ENCODE results near the gene TMEM191B.
"Not testable (repeated sequence)": the region's sequence is repeated elsewhere in the genome, so short reads cannot be mapped to it uniquely, and the experiment has no call there.

The TMEM191B gene

DNA sequence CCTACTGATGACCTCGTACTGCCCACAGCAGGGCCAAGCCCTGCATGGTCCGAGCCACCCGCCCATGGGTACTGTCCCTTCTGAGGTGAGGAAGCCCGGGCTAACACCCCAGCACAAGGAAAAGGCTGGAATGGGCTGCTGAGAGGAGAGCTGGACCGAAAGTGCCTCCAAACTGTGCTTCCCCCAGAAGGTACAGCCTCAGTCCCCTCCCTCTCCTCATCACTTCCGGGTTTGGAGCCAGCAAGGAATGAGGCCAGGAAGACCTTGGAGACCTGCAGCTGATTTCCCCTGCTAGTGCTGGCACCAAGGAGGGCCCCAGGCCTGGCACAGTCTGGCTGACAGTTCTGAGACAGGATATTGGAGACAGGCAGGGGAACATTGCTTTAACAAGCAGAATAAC is 31.3 kb downstream of the TMEM191B start:
- not testable (repeated sequence) for DNase-seq

DNA sequence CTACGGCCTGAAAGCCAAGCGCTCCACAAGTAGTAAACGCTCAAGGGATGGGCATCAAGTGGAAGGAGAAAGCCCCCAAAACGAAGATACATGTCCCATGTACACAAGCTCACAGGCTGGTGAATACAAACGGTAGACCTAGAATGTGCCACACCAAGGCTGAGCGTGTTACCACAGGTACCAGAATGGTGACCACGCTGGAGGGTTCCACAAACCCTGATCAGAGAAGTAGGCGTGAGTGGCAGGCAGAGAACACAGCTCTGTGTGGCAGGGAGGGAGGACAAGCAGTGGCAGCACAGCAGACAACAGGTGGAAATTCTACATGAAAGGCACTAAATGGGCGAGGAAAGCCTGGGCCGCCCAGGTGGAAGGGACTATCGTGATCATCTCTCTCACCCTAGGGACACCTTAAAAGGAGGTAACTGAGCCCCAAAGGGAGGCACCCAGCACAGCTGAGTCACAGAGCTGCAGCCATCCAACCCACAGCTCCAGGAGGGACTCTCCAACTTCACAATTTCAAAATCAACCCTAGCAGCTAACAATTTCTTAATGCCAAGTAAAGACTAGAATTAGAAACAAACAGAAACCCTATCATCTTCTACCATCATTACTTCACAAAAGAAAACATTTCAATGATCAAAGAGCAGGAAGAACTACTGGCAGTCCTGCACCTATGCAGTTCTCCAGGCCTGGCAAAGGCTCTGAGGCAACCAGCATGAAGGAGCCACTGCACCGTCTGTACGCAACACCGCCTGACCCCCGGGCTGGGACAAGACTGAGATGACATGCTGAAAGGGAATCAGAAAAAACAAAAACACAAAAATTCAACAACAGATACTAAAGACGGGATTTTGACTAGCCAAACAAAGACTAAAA is 32.7 kb downstream of the TMEM191B start:
- not testable (repeated sequence) for DNase-seq

DNA sequence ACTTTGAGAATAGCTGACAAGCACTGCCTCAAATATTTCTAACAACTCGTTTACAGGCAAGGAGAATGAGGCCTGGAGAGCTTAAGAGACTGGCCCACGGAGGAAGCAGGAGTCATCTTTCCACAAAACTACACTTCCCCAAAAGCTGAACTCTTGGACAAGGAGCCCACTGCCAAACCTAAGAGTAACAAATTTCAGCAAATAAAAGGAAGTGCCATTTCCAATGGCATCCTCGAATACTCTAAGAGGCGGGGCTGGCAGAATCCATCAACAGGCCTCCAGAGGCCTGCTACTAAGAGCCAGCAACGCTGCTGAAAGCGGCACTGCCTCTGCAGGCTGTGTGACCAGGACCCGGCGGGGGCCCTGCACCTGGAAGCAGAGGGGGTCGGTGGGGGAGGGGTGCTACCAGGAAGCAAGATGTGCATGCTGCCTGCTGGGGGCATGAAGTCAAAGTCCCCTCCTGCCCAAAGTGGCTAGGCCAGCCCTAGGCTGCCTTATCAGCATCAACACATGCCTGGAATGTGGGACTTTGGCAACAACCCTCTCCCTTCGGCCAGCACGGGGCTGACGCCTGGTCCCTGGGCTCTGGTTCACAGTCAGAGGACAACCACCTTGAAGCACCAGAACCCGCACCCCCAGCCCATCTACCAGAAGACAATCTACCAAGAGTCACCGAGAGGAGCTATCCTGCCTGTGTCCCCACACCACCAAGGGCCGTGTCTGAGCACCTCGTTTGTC is 43.1 kb downstream of the TMEM191B start:
- DNase-seq: not testable (repeated sequence)

DNA sequence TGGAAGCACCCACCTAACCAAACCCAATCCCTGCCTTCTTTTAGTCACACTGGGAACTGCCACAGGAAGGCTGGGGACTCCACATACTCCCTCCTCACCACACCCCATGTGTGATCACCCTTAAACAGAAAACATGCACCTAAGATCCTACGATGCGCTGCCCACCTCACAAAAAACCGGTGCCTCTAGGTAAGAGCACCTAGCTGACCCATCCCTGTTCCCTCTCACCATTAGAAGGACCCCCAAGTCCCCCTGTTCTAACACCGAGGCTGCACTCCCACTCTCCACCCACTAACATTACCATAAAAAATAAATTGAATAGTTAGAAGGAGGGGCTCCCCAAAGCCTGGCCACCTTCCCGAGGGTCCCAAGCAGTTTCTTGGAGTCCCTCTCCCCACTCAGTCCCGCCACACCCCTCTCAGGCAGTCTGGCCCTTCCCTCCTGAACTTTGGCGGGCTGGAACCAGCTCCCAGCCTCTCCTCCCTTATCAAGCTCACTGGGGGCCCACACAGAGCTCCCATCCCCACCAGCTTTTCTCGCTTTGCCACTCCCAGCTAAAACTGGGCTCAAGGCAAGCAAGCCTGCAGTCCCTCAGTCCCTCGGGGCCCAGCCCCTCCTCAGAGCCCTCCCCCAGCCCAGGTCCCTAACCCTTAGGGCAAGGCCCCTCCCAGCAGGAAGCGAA is 46.0 kb downstream of the TMEM191B start:
- not testable (repeated sequence) for DNase-seq

DNA sequence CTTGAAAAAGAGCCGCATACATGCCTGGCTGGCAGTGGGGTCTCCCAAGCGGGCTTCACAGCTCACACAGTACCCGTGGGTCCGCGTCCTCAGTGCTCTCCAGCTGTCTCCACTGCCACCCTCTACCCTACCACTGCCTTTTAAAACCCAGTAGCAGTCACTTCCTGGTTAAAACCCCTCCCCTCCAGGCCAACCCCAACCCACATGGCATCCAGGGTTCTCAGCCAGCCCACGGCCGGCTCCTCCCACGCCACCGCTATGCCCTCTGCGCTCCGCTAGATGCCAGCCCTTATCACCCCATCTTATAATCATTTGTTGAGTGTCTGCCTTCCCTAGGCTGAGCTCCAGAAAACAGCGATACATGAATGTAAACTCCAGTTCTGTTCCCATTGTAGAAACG is 47.0 kb downstream of the TMEM191B start:
- DNase-seq: not testable (repeated sequence)

DNA sequence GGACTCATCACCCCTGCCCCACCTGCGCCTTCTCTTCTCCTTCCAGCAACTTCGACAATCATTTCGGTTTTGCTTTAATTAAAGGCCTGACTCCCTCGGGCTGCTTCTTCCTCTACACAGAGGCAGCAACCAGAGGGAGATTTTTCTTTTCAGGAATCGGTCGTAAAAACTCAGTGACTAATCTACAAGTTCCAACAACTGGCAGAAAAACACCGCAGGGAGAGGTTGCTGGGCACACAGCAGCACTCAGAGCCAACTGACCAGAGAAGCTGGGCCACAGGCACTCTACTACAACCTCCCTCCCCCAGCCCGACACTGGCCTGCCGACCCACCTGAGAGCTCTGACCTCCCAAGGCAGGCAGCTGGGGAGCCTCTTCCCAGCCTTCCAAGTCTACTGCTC is 48.1 kb downstream of the TMEM191B start:
- DNase-seq: not testable (repeated sequence)

DNA sequence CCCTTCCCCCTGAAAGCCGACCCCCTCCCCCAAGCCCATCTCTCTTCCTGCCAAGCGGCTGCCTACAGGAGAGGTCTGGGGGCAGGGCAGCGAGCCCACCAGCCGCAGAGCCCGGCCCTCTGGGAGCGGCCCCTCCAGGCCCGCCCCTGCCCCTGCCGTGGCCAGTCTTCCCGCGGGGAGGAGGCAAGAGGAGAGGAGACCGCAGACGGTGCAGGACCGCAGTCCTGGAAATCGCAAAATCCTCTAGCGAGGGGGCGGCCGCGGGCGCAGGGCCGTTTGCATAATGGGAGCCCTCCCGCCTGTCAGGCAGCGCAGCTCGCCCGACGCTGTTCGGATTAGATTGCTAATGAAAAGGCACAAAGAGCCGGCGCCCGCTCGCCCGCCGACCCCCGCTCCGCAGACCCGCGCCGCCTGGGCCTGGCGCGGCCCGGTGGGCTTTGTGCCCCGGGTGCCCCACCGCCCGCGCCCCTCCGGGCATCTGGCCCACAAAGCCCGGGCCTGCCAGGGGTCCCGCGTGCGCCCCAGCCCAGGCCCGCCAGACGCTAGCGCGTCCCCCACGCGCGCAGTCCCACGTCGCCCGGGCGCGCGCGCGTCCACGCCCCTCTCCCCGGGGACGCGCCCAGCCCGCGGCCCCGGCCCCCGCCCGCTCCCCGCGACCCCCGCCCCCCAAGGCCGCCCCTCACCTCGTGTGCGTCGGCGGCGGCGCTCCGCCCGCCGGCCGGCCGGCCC is 49.7 kb downstream of the TMEM191B start:
- DNase-seq: not testable (repeated sequence)

DNA sequence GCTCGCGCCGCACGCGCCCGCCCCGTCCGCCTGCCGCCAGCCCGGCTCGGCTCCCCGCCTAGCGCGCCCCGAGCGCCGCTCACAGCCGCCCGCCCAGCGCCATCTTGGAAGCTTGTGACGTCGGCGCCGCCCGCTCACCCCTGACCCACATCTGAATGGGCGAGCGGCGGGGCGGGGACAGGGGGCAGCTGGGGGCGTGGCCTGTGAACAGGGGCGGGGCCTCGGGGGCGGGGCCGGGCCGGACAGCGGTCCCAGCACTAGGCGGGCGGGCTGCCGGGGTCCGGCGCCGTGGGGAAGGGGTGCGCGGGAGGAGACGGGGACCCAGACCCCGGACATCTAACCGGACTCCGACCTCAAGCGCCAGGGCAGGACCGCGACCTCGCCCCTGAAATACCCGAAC is 50.2 kb downstream of the TMEM191B start:
- DNase-seq: not testable (repeated sequence)

Data from NCI-H1105 treated with DMSO at 0.1 percent for 48 hours (cell line).